HepG2 (cell line): ENCODE measurements around the gene ATP12A. TPM values are rescaled to one million over a fixed set of nuclear protein-coding genes. Genes with fewer than 3 reads are reported as not detected.

Experiments used
- CBX1 ChIP-seq: IDR thresholded peaks from one replicate; pipeline ENCODE4 v1.6.1; 2016; ENCODE audit warnings: antibody characterized with exemption, low read depth
- KLF13 ChIP-seq: sonication (generic); formaldehyde crosslinking; IDR thresholded peaks from 2 replicates; pipeline ENCODE4 v1.4.0; 2020; ENCODE audit warnings: mild to moderate bottlenecking, missing genetic modification reagents
- MAFF ChIP-seq: IDR thresholded peaks from 2 replicates; pipeline ENCODE4 v1.6.1; 2011; ENCODE audit warnings: low read depth, low read length, improper control_type of control experiment
- PATZ1 ChIP-seq: sonication (generic); formaldehyde crosslinking; IDR thresholded peaks from 2 replicates; pipeline ENCODE4 v1.4.0; 2020; ENCODE audit warnings: missing genetic modification reagents
- RFX5 ChIP-seq: IDR thresholded peaks from 2 replicates; pipeline ENCODE4 v1.6.1; 2011; ENCODE audit warnings: low read depth, low read length, improper control_type of control experiment
- SMC3 ChIP-seq: IDR thresholded peaks from 2 replicates; pipeline ENCODE4 v1.6.1; 2011; ENCODE audit warnings: low read length, improper control_type of control experiment
- STAG1 ChIP-seq: sonication (generic); formaldehyde crosslinking; IDR thresholded peaks from 2 replicates; pipeline ENCODE4 v1.4.0; 2020; ENCODE audit warnings: missing genetic modification reagents
- YY1 ChIP-seq: IDR thresholded peaks from 2 replicates; pipeline ENCODE4 v1.6.1; 2011; ENCODE audit warnings: low read length, low read depth, moderate library complexity, mild to moderate bottlenecking; ENCODE audit not compliant: insufficient read depth, insufficient replicate concordance
- ZHX2 ChIP-seq, 2 experiments: sonication (generic) in 1 of 2; formaldehyde crosslinking in 1 of 2; IDR thresholded peaks; 2 replicates each; pipeline versions ENCODE4 v1.6.1 to v1.9.0; 2014 to 2022; ENCODE audit warnings: antibody characterized with exemption in 1 of 2, borderline replicate concordance in 1 of 2, inconsistent platforms in 1 of 2, low read depth in 1 of 2, missing genetic modification reagents in 1 of 2
- ZNF552 ChIP-seq: sonication (generic); formaldehyde crosslinking; IDR thresholded peaks from 2 replicates; pipeline ENCODE4 v1.9.0; 2022; ENCODE audit warnings: missing genetic modification reagents, mild to moderate bottlenecking, borderline replicate concordance
- polyA plus RNA-seq, 8 experiments: library from polyadenylated mRNA; depleted of rRNA in 3 of 8; stranded (reverse) in 7 of 8; unstranded in 1 of 8; fragments of >200 nt; fragmentation: Illumina TruSeq in 4 of 8; extraction: Trizol in 4 of 8; gene quantifications; 2 replicates each; pipeline versions ENCODE4 v1.2.1 to v1.2.3, GENCODE V29; 2011 to 2016; ENCODE audit warnings: low read depth in 4 of 8, missing spikeins in 1 of 8, mixed read lengths in 1 of 8; ENCODE audit not compliant: insufficient read depth in 1 of 8
- total RNA-seq, 5 experiments: library from RNA; depleted of rRNA; stranded (reverse); fragments of >200 nt; fragmentation: Illumina TruSeq; extraction: Trizol; gene quantifications; 2 replicates each; pipeline ENCODE4 v1.2.3, GENCODE V29; 2016; ENCODE audit warnings: low read depth in 1 of 5
- TF ChIP-seq, protein P1 (sequence below), 2 experiments: sonication (generic) in 1 of 2; formaldehyde crosslinking in 1 of 2; IDR thresholded peaks; 2 replicates each; pipeline versions ENCODE4 v1.4.0 to v1.6.1; 2018 to 2020; ENCODE audit warnings: missing genetic modification reagents in 2 of 2, borderline replicate concordance in 1 of 2, low read depth in 1 of 2, mild to moderate bottlenecking in 1 of 2, missing biosample characterization in 1 of 2
- TF ChIP-seq, protein P2 (sequence below): sonication (generic); formaldehyde crosslinking; IDR thresholded peaks from 2 replicates; pipeline ENCODE4 v1.4.0; 2020; ENCODE audit warnings: missing genetic modification reagents, mild to moderate bottlenecking, borderline replicate concordance

Gene ATP12A
- total and polyA plus RNA-seq, 2 of the 13 experiments (the other 11 are each of a cell fraction or from before 2014, with no cell fraction given): not detected

DNA sequence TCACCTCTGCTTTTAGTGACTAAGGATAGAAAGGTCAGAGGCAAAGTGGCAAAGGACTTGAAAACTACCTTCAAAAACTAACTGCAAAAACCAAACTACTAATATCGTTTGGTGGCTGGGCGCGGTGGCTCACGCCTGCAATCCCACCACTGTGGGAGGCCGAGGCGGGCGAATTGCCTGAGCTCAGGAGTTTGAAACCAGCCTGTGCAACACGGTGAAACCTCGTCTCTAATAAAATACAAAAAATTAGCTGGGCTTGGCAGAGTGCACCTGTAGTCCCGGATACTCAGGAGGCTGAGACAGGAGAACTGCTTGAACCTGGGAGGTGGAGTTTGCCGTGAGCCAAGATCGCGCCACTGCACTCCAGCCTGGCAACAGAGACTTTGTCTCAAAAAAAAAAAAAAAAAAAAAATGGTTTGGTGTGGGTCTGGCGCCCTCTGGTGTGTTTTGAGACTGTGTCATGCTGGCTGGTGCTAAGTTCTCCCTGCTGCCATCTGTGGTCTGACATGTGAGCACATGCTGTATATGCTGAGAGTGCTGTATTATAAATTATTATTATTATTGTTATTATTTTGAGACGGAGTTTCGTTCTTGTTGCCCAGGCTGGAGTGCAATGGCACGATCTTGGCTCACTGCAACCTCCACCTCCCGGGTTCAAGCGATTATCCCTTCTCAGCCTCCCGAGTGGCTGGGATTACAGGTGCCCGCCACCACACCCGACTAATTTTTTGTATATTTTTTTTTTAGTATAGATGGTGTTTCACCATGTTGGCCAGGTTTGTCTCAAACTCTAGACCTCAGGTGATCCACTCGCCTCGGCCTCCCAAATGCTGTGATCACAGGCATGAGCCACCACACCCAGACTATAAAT, 47.8 kb downstream of the ATP12A start (continued):
- TF ChIP-seq ZHX2 (IDR thresholded peaks at IDR 0.05; ENCODE audit: low read depth): no peak
- no peak for TF ChIP-seq ZHX2 (CRISPR knock-in tag; IDR thresholded peaks at IDR 0.05; ENCODE audit: borderline replicate concordance)
- TF ChIP-seq YY1: peak; percentile 23
- no peak for TF ChIP-seq KLF13 (CRISPR knock-in tag)
- TF ChIP-seq PATZ1: no peak
- TF ChIP-seq RFX5: 0 out of 2 replicates have a peak, but pooled peaks have one; percentile 36
- TF ChIP-seq, protein P1, sequence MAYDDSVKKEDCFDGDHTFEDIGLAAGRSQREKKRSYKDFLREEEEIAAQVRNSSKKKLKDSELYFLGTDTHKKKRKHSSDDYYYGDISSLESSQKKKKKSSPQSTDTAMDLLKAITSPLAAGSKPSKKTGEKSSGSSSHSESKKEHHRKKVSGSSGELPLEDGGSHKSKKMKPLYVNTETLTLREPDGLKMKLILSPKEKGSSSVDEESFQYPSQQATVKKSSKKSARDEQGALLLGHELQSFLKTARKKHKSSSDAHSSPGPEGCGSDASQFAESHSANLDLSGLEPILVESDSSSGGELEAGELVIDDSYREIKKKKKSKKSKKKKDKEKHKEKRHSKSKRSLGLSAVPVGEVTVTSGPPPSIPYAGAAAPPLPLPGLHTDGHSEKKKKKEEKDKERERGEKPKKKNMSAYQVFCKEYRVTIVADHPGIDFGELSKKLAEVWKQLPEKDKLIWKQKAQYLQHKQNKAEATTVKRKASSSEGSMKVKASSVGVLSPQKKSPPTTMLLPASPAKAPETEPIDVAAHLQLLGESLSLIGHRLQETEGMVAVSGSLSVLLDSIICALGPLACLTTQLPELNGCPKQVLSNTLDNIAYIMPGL (CRISPR knock-in tag; IDR thresholded peaks at IDR 0.05; ENCODE audit: borderline replicate concordance in 1 of 2, low read depth in 1 of 2): peak in 1 of 2 experiments; percentile 26; a peak in 1 of 4 replicates
- TF ChIP-seq MAFF: 0 out of 2 replicates have a peak, but pooled peaks have one; percentile 5
- no peak for TF ChIP-seq CBX1
- TF ChIP-seq STAG1 (CRISPR knock-in tag): peak; percentile 77
- no peak for TF ChIP-seq ZNF552 (CRISPR knock-in tag)
- peak; percentile 82 for TF ChIP-seq SMC3
- TF ChIP-seq, protein P2, sequence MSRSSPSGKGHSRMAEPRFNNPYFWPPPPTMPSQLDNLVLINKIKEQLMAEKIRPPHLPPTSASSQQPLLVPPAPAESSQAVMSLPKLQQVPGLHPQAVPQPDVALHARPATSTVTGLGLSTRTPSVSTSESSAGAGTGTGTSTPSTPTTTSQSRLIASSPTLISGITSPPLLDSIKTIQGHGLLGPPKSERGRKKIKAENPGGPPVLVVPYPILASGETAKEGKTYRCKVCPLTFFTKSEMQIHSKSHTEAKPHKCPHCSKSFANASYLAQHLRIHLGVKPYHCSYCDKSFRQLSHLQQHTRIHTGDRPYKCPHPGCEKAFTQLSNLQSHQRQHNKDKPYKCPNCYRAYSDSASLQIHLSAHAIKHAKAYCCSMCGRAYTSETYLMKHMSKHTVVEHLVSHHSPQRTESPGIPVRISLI: peak; percentile 98
